ENCODE measurements around the gene ACAP3. TPM values are rescaled to one million over a fixed set of nuclear protein-coding genes. Genes with fewer than 3 reads are reported as not detected.

ACAP3 gene
- polyA plus RNA-seq, 3 donors from 2014 or later, result 1.4 to 7.0 (median 4.6) TPM

DNA sequence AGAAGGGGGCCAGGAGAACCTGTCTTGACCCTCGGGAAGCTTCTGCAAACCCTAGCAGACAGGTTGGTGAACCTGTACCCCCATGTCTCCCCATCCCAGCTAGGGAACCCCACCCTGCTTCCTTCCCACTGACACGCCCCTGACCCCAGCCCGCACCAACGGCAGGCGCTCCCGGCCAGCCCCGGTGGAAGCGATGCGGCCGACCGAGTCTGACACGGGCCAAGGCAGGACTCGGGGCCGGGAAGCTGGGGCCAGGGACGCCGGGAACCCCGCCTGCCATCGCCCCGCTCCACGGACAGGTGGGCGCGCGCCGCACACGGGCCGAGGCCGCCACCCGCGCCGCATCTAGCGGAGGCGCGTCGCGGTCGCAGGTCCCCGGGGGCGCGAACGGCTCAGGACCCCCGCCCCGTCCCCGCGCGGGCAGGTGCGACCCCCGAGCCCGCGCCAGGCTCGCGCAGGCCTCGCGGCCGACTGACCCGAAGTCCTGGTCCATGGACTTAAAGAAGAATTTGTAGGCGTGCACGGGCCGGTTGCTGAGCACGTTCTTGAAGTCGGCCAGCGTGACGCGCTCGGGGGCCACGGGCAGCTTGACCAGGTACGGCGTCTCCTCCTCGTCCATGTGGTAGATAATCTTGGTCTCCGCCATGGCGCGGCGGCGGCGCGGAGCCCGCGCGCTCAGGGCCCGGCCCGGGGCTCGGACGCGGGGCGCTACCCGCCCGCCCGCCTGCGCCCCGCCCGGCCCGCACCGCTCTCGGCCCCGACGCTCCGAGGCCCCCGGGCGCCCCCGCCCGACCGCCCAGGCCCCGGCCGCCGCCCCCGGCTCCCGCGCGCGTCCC is 40.9 kb upstream of the ACAP3 start:
- peaks cover 2 to 4% (median 3%) of the 10 kb centered on the region in 3 donors for H3K27me3 Mint-ChIP-seq (ENCODE audit: low read depth in 3 of 3)
- no peaks in the 10 kb centered on the region for H3K36me3 Mint-ChIP-seq
- peaks cover 0 to 15% of the 10 kb centered on the region in 2 donors for H3K4me1 Mint-ChIP-seq
- H3K9me3 Mint-ChIP-seq, result no peaks in the 10 kb centered on the region
- peak overlapping the region in 2 of 6 donors; percentile 32 to 69 for H3K27ac Mint-ChIP-seq
- no peak for DNase-seq
- peak overlapping the region; percentile 65 to 85 (median 71) for H3K4me3 Mint-ChIP-seq

DNA sequence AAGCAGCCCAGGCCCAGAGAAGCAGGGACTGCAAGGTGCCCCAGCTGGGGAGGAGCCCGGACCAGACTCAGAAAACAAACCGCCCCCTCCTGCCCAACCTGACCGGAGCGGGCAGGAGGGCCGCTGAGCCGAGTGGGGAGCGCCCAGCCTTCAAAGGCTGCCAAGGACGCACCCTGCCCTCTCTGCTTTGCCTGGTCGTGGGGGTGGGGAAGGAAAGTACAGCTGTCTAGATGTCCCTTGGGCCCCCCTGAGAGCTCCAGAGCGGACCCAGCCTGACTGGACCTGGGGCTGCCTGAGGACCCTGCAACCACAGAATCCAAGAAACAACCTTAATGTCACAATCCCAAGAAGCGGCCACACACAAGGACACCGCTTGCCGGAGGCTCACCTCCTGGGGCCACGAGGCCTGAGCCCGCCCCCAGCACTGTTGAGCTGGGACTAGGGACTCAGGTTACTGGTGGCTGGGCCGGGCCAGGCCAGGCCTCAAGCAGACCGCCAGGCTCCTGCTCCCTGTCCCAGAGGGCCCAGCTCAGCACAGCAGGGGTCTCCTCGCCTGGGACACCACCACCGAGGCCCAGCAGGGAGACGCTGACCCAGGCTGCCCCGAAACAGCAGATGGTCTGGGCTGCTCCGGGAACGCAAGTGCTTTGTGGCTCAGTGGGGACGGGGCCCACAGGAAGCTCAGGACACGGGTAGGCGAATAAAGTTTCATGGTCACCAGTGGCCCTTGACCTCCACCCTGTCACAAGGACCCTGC is 40.1 kb upstream of the ACAP3 start:
- peaks cover 2 to 3% (median 3%) of the 10 kb centered on the region in 3 donors for H3K27me3 Mint-ChIP-seq (ENCODE audit: low read depth in 3 of 3)
- H3K9me3 Mint-ChIP-seq, result no peaks in the 10 kb centered on the region
- peak overlapping the region in 1 of 6 donors; percentile 25 for H3K27ac Mint-ChIP-seq

GRCh38 chr1:1347026-1347595 is 39.4 kb upstream of the ACAP3 start:
- Mint-ChIP-seq H3K4me3 (peak overlapping the region in 4 of 5 donors; percentile 42 to 68 (median 50)), H3K27ac (no peak overlapping the region), H3K4me1 (peaks cover 0 to 14% of the 10 kb centered on the region in 2 donors)

More for the DNA sequence above, 40.1 kb upstream of the ACAP3 start:
- Mint-ChIP-seq H3K4me3 (peak overlapping the region; percentile 62 to 85 (median 71)), H3K4me1 (peaks cover 0 to 15% of the 10 kb centered on the region in 2 donors), H3K36me3 (no peaks in the 10 kb centered on the region)
- DNase-seq, result no peak

DNA sequence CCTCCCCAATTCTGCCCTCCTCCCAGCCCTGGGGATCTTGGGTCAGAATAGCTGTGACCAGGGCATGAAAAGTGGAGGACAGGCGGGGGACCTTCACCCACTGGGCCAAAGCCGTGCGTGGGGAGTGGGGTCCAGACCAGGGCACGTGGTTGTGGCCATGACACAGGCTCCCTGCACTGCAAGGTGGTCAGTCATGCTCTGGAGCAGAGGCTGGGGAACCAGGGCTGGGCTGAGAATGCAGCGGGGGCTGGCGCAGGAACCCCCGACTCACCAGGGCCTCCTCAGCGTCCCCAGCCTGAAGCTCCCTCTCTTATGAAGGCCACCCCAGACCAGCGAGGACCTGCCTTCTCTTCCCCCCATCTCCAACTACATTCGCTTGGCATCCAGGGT is 38.8 kb upstream of the ACAP3 start:
- no peaks in the 10 kb centered on the region for H3K9me3 Mint-ChIP-seq
- H3K4me3 Mint-ChIP-seq, result peak overlapping the region in 2 of 5 donors; percentile 53 to 68
- no peak overlapping the region for H3K27ac Mint-ChIP-seq
- DNase-seq, result no peak
- no peaks in the 10 kb centered on the region for H3K36me3 Mint-ChIP-seq
- peaks cover 0 to 14% of the 10 kb centered on the region in 2 donors for H3K4me1 Mint-ChIP-seq
- peaks cover 0 to 2% (median 0%) of the 10 kb centered on the region in 3 donors for H3K27me3 Mint-ChIP-seq (ENCODE audit: low read depth in 3 of 3)

More at GRCh38 chr1:1347026-1347595, 39.4 kb upstream of the ACAP3 start:
- no peaks in the 10 kb centered on the region for H3K9me3 Mint-ChIP-seq
- H3K36me3 Mint-ChIP-seq, result no peaks in the 10 kb centered on the region
- peaks cover 0 to 2% (median 0%) of the 10 kb centered on the region in 3 donors for H3K27me3 Mint-ChIP-seq (ENCODE audit: low read depth in 3 of 3)
- DNase-seq, result no peak

DNA sequence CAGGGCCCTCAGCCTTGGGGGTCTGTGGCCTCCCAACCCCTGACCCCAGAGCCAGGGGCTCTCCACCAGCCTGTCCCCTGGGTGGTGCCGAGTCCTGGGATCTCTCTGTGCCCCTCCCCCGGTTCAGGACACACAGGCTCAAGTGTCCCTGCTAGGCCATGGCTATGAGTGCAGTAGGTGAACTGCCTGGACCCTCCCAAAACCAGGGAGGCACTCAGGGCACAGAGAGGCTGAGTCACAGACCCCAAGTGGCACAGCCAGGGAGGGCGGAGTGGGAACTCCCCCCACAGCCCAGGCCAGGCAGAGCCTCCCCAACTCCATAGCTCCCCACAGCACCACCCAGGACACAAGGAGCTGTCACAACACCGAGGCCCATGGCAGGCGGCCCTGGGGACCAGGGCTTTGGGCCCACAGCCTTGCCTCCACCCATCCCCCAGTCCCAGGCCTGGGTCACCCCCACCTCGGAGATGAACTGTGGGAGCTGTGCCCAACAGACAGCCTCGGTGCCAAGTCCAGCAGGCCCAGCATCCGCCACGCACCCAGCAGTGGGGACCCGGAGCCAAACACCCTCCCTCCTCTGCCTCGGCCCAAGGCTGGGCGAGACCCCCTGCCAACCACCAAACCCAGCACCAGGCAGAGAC is 38.2 kb upstream of the ACAP3 start:
- DNase-seq, result no peak
- Mint-ChIP-seq H3K4me3 (no peak overlapping the region), H3K9me3 (no peaks in the 10 kb centered on the region), H3K36me3 (peaks cover 0 to 3% (median 0%) of the 10 kb centered on the region in 3 donors), H3K27me3 (ENCODE audit: low read depth in 3 of 3) (peaks cover 0 to 2% (median 2%) of the 10 kb centered on the region in 3 donors), H3K4me1 (peaks cover 0 to 15% of the 10 kb centered on the region in 2 donors), H3K27ac (no peak overlapping the region)

- H3K4me3 Mint-ChIP-seq, result no peak overlapping the region
- H3K9me3 Mint-ChIP-seq, result no peaks in the 10 kb centered on the region
- H3K4me1 Mint-ChIP-seq, result peaks cover 0 to 18% of the 10 kb centered on the region in 2 donors
- H3K36me3 Mint-ChIP-seq, result peaks cover 0 to 5% (median 0%) of the 10 kb centered on the region in 3 donors
- peaks cover 0 to 2% (median 2%) of the 10 kb centered on the region in 3 donors for H3K27me3 Mint-ChIP-seq (ENCODE audit: low read depth in 3 of 3)
- H3K27ac Mint-ChIP-seq, result no peak overlapping the region
- DNase-seq, result no peak
These were observed 37.7 kb upstream of the ACAP3 start for GRCh38 chr1:1345384-1345783.

DNA sequence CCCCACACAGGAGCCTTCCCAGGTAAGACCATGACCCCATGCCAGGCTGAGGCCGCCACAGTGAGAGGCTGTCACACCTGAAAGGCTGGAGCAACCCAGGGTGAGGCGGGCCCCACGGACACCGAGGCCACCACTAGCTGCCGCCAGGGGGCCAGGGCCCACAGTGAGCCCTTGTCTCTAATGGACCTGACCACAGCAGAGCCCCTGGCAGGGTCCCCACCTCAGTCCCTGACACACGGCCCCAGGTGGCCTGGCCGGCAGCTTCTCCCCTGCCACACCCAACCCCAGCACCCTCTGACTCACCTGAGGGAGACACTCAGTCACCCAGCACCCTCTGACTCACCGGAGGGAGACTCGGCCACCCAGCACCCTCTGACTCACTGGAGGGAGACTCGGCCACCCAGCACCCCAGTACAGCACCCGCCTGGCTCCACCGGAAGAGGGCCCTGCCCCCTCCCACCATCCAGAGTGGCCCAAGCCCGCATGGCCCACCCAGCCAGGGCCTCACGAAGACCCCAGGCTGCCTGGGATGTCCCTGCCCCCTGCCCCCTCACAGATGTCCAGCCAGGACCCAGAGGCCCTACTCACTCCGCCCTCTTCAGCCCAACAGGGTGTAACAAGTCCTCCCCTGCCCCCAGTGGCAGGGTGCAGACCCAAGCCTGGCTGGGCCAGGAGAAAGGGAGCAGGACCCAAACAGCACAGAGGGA is 37.1 kb upstream of the ACAP3 start:
- Mint-ChIP-seq H3K4me3 (no peak overlapping the region), H3K27ac (no peak overlapping the region), H3K4me1 (peaks cover 0 to 18% of the 10 kb centered on the region in 2 donors), H3K9me3 (no peaks in the 10 kb centered on the region), H3K27me3 (ENCODE audit: low read depth in 3 of 3) (peaks cover under 1 to 2% (median 2%) of the 10 kb centered on the region in 3 donors), H3K36me3 (peaks cover 0 to 5% (median 0%) of the 10 kb centered on the region in 3 donors)
- no peak for DNase-seq

GRCh38 chr1:1343811-1344421 is 36.2 kb upstream of the ACAP3 start:
- H3K27me3 Mint-ChIP-seq (ENCODE audit: low read depth in 3 of 3), result peaks cover 2 to 3% (median 2%) of the 10 kb centered on the region in 3 donors
- no peak for DNase-seq
- H3K27ac Mint-ChIP-seq, result no peak overlapping the region
- no peaks in the 10 kb centered on the region for H3K9me3 Mint-ChIP-seq
- H3K36me3 Mint-ChIP-seq, result peaks cover 0 to 5% (median 0%) of the 10 kb centered on the region in 3 donors
- no peak overlapping the region for H3K4me3 Mint-ChIP-seq
- peaks cover 0 to 18% of the 10 kb centered on the region in 2 donors for H3K4me1 Mint-ChIP-seq

GRCh38 chr1:1342584-1343115 is 34.9 kb upstream of the ACAP3 start:
- DNase-seq, result no peak
- Mint-ChIP-seq H3K9me3 (no peaks in the 10 kb centered on the region), H3K4me3 (no peak overlapping the region), H3K4me1 (peaks cover 0 to 13% of the 10 kb centered on the region in 2 donors), H3K27me3 (ENCODE audit: low read depth in 3 of 3) (peaks cover 0 to 3% (median 2%) of the 10 kb centered on the region in 3 donors), H3K27ac (no peak overlapping the region), H3K36me3 (peaks cover 0 to 5% (median 0%) of the 10 kb centered on the region in 3 donors)

DNA sequence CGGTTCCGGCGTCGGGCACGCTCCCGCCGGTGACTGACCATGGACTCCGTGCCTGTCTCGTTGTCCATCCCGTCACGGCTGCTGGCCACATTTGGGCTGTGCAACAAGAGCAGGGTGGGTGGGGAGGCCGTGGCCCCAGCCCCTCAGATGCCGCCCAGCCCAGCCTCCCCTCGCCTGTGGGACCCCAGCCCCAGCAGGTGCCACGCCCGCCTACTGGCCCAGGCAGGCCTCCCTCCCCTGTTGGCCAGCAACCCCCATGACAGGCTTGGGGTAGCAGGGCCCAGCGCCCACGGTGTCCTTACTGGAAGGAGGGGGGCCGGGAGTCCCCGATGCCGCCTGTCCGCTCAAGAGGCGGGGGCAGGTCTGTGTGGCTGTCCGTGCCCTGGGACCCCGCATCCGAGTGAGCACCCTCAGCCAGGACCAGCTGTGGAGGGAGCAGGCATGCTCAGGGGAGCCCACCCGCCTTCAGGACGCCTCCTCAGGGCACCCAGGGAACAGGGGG is 34.4 kb upstream of the ACAP3 start:
- no peaks in the 10 kb centered on the region for H3K9me3 Mint-ChIP-seq
- no peak overlapping the region for H3K27ac Mint-ChIP-seq
- H3K36me3 Mint-ChIP-seq, result peaks cover 0 to 5% (median 0%) of the 10 kb centered on the region in 3 donors
- no peak overlapping the region for H3K4me3 Mint-ChIP-seq
- peaks cover 0 to 3% (median 2%) of the 10 kb centered on the region in 3 donors for H3K27me3 Mint-ChIP-seq (ENCODE audit: low read depth in 3 of 3)
- DNase-seq, result no peak
- peaks cover 0 to 9% of the 10 kb centered on the region in 2 donors for H3K4me1 Mint-ChIP-seq

- no peaks in the 10 kb centered on the region for H3K9me3 Mint-ChIP-seq
- H3K27ac Mint-ChIP-seq, result no peak overlapping the region
- H3K4me1 Mint-ChIP-seq, result peaks cover 0 to 4% of the 10 kb centered on the region in 2 donors
- peaks cover 0 to 5% (median 0%) of the 10 kb centered on the region in 3 donors for H3K36me3 Mint-ChIP-seq
- peaks cover 0 to 3% (median 2%) of the 10 kb centered on the region in 3 donors for H3K27me3 Mint-ChIP-seq (ENCODE audit: low read depth in 3 of 3)
- no peak for DNase-seq
- H3K4me3 Mint-ChIP-seq, result no peak overlapping the region
These were observed 33.9 kb upstream of the ACAP3 start for GRCh38 chr1:1341549-1342021.

Data from immature natural killer cell (primary cell).